Measurements from ENCODE around the gene CELSR3.

CELSR3 gene

GRCh38 chr3:48660800-48661400 lies 1.8 kb downstream of the CELSR3 start:
- DNase-seq (ENCODE audit: low read depth in 3 of 3): no peak

GRCh38 chr3:48656841-48657281 lies 5.8 kb downstream of the CELSR3 start:
- peak in 1 of 3 donors; percentile 12 for DNase-seq (ENCODE audit: low read depth in 3 of 3)

GRCh38 chr3:48656061-48656840 lies 6.4 kb downstream of the CELSR3 start:
- DNase-seq (ENCODE audit: low read depth in 3 of 3): peak; percentile 76 to 84 (median 83)

GRCh38 chr3:48655606-48656005 lies 7.1 kb downstream of the CELSR3 start:
- DNase-seq (ENCODE audit: low read depth in 3 of 3): peak in 2 of 3 donors; percentile 45

GRCh38 chr3:48655063-48655462 lies 7.6 kb downstream of the CELSR3 start:
- DNase-seq (ENCODE audit: low read depth in 3 of 3): no peak

GRCh38 chr3:48652923-48653715 lies 9.6 kb downstream of the CELSR3 start:
- no peak for DNase-seq (ENCODE audit: low read depth in 3 of 3)

- DNase-seq (ENCODE audit: low read depth in 3 of 3): no peak
Observed at GRCh38 chr3:48651771-48652170, 10.9 kb downstream of the CELSR3 start.

- no peak for DNase-seq (ENCODE audit: low read depth in 3 of 3)
Observed at GRCh38 chr3:48650723-48651122, 12.0 kb downstream of the CELSR3 start.

GRCh38 chr3:48648188-48648850 lies 14.4 kb downstream of the CELSR3 start:
- DNase-seq (ENCODE audit: low read depth in 3 of 3): no peak

- no peak for DNase-seq (ENCODE audit: low read depth in 3 of 3)
Observed at GRCh38 chr3:48647714-48648113, 15.0 kb downstream of the CELSR3 start.

- DNase-seq (ENCODE audit: low read depth in 3 of 3): no peak
Observed at GRCh38 chr3:48644898-48645760, 17.6 kb downstream of the CELSR3 start.

- no peak for DNase-seq (ENCODE audit: low read depth in 3 of 3)
Observed at GRCh38 chr3:48642605-48643004, 20.1 kb downstream of the CELSR3 start.

GRCh38 chr3:48641396-48641795 lies 21.3 kb downstream of the CELSR3 start:
- no peak for DNase-seq (ENCODE audit: low read depth in 3 of 3)

GRCh38 chr3:48639944-48640606 lies 22.6 kb downstream of the CELSR3 start:
- no peak for DNase-seq (ENCODE audit: low read depth in 3 of 3)

GRCh38 chr3:48637305-48637704 lies 25.4 kb downstream of the CELSR3 start:
- no peak for DNase-seq (ENCODE audit: low read depth in 3 of 3)

- no peak for DNase-seq (ENCODE audit: low read depth in 3 of 3)
Observed at GRCh38 chr3:48636149-48636655, 26.5 kb downstream of the CELSR3 start.

- DNase-seq (ENCODE audit: low read depth in 3 of 3): peak; percentile 89 to 94 (median 94)
Observed at GRCh38 chr3:48635222-48636021, 27.3 kb downstream of the CELSR3 start, which contains the start of gene SLC26A6. SLC26A6 (minus strand) TSS chr3:48635461; CDS start chr3:48635393, 68 bp downstream.

GRCh38 chr3:48634661-48635221 lies 27.9 kb downstream of the CELSR3 start:
- DNase-seq (ENCODE audit: low read depth in 3 of 3): peak in 2 of 3 donors; percentile 14 to 54

- DNase-seq (ENCODE audit: low read depth in 3 of 3): no peak
Observed at GRCh38 chr3:48633743-48634142, 28.9 kb downstream of the CELSR3 start.

Measured in stimulated activated CD4-positive, alpha-beta T cell treated with anti-CD3 and anti-CD28 coated beads, TNF-alpha, amount 100 ng/mL, for 48 hours (primary cell).